NCI-H446 (cell line): ENCODE measurements around the gene NDUFB7.
"Not testable (repeated sequence)": the region's sequence is repeated elsewhere in the genome, so short reads cannot be mapped to it uniquely, and the experiment has no call there.

ENCODE experiments used
- DNase-seq, 2 experiments: peaks; one replicate each; lab custom pipeline; 2025; lab: John Stamatoyannopoulos, UW

Gene NDUFB7

DNA sequence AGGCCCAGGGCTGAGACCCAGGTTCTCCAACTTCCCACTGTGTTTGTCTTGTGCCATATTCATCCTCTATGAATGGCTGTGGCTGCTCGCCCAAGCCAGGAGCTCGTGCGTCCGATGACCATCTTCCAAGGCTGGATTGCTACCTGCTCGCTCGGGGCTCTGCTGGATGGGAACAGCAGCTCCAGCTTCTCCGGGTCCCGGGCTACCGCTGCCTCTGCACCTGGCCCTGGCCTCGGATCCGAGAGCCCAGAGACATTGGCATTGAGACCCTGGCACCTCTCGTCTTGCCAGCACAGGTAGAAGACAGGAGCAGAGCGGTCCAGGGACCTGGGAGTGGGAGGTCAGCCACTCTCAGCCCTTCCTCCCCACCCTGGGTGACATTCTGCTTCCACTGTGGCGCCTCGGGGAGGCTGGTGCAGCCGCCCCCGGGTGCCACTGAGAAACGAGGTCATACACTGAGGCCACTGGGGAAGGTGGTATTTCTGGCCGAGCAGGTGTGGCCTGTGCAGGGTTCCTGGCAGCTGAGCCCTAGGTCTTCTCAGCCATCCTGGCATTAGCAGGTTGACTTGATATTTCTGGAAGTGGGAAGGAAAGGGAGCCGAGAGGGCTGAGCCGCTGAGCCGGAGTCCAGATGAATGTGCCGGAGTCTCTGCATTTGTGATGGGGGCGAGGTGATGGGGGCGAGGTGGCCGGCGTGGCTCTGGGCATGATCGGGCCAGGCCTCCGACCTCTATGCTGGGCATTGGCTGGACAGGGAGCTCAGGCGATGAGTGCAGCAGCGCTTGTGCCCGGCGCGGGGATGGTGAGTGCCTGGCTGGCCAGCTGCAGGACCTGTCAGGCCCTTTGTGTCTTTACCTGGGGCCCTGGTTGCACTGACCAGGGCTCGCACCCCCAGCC is 18.6 kb downstream of the NDUFB7 start:
- DNase-seq: no peak

DNA sequence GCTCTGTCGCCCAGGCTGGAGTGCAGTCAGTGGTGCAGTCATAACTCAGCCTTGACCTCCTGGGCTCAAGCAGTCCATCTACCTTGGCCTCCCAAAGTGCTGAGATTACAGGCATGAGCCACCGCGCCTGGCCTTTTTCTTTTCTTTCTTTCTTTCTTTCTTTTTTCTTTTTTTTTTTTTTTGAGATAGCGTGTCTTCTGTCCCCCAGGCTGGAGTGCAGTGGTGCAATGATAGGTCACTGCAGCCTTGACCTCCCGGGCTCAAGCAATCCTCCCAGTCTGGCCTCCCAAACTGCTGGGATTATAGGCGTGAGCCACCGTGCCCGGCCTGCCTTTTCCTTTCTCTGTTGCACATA is 19.9 kb downstream of the NDUFB7 start:
- DNase-seq: not testable (repeated sequence)

DNA sequence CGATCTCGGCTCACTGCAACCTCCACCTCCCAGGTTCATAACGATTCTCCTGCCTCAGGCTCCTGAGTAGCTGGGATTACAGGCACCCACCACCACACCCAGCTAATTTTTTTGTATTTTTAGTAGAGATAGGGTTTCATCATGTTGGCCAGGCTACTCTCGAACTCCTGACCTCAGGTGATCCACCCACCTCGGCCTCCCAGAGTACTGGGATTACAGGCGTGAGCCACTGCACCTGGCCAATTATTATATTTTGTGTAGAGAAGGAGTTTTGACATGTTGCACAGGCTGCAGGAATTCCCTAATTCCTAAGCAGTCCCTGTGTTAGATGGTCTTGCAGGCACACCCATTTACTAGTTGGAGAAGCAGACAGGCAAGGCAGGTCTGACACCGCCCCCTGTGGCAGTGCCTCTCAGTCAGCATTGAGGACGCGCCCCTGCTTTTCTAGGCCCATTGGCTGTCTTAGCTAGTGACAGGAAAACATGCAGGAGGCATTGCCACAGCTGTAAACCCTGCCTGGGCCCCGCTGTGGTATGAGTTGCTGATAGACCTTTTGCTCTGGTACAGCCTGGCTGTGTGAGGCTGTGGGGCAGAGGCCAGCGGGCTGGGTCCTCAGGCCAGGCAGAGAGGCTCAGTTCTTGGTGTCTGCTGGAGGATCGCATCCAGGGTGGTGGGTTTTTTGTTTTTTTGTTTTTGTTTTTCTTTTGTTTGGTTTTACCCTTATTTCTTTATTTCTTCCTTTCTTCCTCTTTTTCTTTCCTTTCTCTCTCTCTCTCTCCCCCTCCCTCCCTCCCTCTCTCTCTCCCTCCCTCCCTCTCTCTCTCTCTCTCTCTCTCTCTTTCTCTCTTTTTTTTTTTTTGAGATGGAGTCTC is 20.5 kb downstream of the NDUFB7 start:
- DNase-seq: not testable (repeated sequence)

DNA sequence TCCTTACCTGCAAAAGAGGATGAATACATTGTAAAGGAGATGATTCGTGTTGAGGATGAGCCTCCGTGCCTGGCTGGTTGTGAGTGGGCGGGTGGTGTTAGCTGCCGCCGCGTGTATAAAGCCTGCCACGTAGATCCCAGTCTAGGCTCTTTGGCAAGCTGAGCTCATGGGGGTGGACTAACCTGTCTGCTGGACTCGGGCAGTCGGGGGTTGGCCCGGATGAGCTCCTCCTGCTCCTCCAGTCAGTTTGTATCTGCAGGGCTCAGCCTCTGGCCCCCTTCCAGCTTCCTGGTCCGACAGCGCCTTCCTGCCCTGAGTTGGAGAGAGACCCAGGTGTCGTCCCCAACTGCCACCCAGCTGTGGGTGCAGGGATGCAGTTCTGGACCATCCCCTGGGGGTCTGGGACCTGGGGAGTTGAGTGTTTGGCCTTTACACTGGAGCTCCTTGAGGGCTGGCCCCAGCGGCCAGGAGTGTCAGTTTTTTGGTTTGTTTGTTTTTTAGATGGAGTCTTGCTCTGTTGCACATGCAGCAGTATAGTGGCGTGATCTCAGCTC is 21.6 kb downstream of the NDUFB7 start:
- DNase-seq: no peak

DNA sequence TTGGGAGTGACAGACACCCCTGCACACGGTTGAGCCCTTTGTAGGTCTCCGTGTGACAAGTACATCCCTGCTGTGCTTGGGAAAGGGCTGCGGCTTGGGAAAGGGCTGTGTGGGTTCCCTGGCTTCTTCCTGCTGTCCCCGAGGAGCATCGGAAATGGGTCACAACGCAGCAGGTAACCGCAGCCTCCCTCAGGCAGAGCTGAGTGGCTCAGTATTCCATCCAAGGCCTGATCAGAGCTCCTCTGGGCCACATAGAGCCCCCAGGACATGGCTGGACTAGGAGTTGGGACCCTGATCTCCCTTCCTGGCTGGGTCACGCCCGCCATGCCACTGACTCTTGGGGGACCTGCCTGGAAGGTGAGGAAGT is 26.2 kb downstream of the NDUFB7 start:
- no peak for DNase-seq

DNA sequence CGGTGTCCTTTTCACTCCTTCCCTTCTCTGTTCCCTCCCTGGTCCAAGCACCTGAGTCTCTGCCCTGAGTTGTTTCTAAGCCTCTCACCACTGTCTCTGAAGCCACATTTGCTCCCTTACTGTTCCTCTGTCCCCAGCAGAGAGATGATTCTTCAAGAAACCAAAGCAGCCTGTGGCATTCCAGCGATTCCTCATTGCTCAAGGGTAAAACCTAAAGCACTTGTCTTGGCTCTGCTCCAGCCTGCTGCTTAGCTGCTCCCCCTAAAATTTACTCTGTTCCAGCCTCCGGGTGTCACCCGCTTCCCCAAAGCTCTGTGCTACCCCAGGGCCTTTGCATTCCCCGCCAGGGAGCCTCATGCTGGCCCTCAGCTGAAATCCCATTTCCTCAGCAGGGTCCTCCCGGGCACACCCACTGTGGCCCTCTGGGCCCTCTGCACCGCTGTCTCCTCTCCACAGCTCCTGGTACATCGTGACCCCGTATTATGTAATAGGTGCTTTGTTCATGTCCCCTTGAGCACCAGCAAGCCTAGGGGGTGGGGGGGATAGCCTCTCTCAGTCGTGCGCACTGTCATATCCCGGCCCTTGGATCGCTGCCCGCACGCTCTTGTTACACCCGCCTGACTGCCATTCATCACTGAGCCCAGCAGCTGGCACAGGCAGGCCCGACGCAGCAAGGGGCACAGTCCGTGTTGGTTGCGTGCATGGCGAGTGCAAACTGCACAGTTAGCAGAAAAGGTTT is 26.7 kb downstream of the NDUFB7 start:
- peak; percentile 68 to 86 for DNase-seq

DNA sequence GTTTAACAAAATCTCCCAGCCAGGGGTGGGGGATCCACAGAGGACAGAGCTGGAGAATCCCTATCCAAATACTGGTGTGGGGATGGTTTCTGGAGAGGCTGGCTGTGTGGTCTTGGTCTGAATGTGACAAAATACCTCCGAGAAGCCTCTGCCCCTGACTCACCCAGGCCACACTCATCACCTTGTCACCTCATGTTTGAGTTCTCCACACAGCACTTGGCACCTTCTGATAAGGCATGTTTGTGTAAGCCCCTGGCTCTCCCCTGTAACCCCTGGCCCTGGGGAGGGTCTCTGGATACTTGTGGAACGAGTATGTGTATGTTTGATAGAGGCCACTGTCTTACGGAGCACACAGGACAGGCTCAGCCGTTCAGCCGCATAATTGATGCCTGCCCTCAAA is 27.8 kb downstream of the NDUFB7 start:
- no peak for DNase-seq

DNA sequence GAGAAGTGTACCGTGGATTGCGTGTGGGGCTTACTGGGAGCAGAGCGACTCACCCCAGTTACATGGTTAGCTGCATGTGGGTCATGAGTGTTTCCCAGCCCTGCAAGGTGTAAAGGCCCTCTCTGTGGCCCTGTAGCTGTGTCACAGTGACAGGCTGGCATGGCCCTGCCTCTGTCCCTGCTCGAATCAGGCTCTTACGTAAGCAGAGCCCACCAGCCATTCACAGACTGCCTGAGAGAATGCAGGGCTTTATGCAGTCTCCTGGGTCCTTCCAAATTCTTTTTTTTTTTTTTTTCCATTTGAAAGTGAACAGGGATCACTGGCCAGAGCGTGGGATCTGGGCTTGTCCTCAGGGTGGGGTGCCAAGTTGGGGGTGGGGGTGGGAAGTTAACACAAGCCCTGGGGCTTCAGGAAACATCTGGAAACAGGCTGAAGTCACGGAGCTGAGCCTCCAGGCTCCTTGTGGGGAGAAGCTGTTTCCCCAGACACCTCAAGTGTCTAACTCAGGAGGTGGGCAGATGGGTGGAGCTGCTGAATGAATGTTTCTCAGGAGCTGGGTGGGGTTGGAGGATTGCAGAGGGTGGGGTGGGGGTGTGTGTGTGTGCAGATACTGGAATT is 29.0 kb downstream of the NDUFB7 start:
- no peak for DNase-seq

DNA sequence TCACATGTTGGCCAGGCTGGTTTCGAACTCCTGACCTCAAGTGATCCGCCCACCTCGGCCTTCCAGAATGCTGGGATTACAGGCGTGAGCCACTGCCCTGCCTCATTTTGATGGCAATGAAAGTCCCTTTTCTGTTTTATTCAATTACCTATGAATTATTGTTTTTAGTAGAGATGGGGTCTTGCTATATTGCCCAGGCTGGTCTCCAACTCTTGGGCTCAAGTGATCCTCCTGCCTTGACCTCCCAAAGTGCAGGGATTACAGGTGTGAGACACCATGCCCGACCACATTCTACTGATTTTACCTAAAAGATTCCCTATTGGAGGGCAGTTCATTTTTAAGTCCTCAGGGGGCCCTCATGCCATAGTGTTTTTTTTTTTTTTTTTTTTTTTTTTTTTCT is 29.9 kb downstream of the NDUFB7 start:
- not testable (repeated sequence) for DNase-seq

DNA sequence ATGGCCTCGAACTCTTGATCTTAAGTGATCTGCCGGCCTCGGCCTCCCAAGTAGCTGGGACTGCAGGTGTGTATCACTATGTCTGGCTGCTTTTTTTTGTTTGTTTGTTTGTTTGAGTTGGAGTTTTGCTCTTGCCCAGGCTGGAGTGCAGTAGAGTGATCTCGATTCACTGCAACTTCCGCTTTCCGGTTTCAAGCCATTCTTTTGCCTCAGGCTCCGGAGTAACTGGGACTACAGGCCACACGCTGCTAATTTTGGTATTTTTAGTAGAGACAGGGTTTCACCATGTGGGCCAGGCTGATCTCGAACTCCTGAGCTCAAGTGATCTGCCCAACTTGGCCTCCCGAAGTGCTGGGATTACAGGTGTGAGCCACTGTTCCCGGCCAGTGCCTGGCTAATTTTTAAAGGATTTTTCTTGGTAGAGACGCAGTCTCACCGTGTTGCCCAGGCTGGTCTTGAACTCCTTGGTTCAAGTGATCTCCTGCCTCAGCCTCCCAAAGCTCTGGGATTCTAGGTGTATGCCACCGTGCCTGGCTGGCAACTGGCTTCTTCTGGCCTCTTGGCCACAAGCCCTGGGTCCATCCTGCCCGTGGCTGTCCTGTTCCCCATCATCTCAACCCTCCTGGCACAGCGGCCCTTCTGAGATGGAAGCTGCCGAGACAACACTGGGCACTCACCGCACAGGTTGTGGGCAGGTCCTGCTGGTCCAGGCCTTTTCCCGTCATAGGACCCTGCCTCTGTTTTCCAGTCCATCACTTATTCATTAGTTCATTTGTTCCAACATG is 30.9 kb downstream of the NDUFB7 start:
- DNase-seq: no peak

DNA sequence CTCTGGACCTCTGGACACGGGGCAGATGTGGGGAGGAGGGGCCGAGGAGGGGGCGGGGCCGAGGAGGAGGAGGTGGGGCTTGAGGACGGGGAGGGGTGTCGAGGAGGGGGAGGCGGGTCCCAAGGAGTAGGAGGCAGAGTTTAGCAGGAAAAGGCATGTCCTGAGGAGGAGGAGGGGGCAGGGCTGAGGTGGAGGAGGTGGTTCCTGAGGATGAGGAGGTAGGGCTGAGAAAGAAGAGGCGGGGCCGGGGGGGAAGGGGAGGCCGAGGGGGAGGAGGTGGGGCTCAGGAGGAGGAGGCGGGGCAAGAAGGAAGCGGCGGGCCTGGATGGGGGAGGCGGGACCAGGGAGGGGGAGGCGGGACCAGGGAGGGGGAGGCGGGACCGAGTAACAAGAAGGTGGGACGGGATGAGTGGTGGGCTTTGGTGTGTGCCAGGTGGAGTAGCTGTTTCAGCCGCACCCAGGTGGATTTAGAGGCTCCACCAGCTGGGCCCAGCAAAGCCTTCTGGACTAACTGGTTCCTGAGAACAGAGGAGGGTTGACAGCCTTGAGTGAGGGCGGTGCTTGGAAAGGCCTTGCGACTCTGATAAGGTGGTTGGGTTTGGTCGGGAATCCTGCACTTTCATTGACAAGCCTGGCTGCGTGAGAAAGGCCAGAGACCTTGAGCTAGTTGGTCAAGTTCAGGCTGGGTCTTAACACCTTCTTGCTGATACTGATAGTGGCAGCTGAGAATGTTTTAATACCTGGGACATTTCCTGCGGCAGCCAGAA is 34.8 kb downstream of the NDUFB7 start:
- DNase-seq: no peak

DNA sequence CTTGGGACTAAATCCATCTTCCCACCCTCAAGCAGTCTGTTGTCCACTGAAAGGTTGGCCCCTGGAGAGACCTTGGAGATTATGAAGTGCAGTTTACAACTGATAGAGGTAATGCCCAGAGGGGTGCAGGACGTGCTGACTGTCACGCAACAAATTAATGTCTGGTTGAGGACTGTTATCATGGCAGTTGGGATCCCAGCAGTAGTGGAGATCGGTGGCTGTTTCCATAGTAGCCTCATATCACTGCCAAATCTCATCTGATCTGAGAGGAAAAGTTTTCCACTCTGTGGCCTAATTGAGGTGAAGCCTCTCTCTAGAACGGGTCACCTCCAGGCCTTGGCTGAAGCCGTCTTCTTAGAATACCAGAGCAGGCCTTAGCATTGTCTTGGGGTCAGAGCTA is 38.4 kb downstream of the NDUFB7 start:
- no peak for DNase-seq

DNA sequence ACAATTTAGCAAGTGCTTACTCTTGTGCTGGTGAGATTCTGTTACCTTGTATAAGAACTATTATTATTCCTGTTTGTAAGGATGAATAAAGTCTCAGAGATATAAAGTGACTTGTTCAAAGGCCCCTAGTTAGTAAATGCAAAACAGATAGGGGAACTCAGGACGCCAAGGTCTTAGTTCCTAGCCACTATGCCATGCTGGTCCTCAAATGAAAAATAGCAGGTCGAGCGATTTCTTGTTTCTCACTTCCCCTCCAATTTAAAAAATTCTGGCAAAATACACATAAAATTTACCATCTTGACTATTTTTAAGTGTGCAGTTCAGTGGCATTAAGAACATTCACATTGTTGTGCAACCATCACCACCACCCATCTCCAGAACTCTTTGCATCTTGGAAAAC is 41.4 kb downstream of the NDUFB7 start:
- no peak for DNase-seq

DNA sequence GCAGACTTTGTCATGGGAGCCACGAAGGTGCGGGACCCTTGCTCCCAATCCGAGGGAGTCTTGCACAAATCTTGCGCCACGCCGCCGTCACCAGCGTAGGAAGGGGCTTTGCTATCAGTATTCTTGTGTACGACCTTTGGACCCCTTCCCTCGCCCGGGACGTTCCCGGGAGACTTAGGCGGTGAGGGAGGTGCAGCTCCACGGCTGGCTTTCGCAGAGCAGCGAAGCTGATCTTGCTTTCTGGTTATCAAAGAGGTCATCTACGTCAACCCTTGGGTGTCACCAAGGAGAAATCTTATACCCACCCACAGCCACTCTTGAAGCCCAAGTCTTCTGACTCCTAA is 41.9 kb downstream of the NDUFB7 start:
- DNase-seq: no peak

DNA sequence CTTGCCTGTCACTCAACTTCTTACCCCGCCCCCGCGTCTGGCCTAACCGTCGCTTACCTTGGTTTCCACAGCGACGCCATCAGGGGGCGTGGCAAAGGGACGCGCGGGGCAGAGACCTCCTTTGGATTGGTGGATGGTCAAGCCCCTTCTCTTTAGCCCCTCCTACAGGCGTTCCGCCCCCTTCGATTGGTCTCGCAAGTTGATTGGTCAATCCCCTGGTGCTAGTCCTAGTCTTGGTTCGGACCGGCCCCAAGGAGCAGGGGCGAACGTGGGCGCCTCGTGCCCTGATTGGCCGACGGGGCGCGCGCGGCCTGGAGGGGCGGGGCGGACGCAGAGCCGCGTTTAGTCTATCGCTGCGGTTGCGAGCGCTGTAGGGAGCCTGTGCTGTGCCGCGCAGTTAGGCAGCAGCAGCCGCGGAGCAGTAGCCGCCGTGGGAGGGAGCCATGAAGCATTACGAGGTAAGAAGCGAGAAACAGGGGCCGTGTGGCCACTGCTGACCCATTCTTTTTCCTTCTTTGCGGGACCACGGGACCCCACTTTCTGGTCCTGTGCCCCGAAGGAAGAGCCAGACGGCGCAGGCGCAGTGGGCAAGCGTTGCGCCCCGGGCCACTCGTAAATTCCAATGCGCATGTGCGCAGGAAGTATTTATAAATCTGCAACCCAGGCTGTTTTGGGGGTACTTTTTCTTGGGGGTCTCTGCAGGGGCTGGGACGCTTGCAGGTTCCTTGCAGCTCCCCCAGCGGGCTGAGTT is 42.4 kb downstream of the NDUFB7 start, which contains the start of gene TECR:
Gene TECR (plus strand): TSS at position 341 of the 751 bp plus-strand sequence. CDS start 103 bp downstream, at position 444.
- peak; percentile 100 for DNase-seq

DNA sequence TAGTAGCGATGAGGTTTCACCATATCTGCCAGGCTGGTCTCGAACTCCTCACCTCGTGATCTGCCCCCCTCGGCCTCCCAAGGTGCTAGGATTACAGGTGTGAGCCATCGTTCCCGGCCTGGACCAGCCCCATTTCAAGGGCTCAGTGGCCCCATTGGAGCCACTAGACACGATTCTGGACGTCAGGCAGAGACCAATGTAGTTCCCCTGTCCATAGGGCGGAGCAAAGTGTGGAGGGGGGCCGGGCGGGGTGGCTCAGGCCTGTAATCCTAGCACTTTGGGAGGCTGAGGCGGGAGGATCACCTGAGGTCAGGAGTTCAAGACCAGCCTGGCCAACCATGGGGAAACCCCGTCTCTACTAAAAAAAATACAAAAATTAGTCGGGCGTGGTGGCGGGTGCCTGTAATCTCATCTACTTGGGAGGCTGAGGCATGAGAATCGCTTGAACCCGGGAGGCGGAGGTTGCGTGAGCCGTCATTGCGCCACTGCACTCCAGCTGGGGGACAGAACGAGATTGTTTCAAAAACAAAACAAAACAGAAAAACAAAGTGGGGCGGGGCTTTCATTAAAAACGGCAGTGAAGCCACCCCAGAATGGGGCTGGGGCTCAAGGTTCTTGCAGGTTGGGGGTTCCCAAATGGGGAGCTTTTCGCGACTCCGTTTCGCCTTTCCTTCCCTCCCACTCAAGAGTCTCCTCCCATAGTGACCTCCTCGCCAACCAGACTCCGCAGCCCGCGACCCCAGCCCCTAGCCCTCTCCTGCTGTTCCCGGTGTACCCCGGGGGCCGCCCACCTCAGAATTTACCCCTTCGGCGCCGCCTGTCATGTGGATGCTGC is 43.2 kb downstream of the NDUFB7 start:
- DNase-seq: no peak

DNA sequence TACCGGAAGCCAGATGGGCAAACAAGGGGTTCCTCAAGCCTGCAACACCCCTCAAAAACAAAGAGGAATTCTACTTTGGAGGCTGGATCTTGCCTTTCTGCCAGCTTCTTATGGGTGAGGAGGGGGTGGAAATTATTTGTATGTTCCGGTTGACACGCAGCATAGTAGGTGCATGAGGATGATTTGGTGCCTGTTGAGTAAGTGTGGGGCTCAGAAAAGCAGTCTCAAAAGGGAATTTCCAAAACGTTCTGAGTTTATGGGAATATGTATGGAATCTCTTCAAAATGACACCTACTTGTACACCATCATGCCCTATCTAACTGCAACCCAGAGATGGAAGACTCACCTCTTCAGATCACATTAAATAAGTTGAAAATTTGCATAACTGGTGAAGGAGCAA is 45.4 kb downstream of the NDUFB7 start:
- no peak for DNase-seq

DNA sequence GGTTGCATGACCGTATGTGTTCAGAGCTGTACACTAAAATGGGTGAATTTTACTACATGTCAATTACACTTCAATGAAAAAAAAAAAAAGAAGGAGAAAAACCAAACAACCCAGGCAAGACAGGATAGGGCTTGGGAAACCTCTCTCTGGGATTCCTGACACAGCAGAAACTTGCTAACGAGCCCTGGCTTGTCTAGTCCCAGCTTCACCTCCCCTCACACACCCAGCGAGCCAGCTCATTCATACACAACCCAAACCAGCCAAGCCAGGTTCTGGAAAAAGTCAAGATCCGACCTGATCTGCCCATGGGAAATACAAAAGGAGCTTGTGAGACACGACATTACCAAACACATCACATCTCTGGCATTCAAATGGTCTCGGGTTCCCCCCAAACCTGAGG is 46.1 kb downstream of the NDUFB7 start:
- DNase-seq: no peak
